ENCODE data around the gene PTPN13.

- no peak for TF ChIP-seq POLR2A (IDR thresholded peaks at IDR 0.05)
- TF ChIP-seq, protein P1, sequence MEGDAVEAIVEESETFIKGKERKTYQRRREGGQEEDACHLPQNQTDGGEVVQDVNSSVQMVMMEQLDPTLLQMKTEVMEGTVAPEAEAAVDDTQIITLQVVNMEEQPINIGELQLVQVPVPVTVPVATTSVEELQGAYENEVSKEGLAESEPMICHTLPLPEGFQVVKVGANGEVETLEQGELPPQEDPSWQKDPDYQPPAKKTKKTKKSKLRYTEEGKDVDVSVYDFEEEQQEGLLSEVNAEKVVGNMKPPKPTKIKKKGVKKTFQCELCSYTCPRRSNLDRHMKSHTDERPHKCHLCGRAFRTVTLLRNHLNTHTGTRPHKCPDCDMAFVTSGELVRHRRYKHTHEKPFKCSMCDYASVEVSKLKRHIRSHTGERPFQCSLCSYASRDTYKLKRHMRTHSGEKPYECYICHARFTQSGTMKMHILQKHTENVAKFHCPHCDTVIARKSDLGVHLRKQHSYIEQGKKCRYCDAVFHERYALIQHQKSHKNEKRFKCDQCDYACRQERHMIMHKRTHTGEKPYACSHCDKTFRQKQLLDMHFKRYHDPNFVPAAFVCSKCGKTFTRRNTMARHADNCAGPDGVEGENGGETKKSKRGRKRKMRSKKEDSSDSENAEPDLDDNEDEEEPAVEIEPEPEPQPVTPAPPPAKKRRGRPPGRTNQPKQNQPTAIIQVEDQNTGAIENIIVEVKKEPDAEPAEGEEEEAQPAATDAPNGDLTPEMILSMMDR (IDR thresholded peaks at IDR 0.05), result no peak
Measured at GRCh38 chr4:86737244-86737643, 143.1 kb downstream of the PTPN13 start.
